Bronchial epithelial cell (primary cell): Measurements from ENCODE around the gene SMYD3. TPM values are rescaled to one million over a fixed set of nuclear protein-coding genes. Genes with fewer than 3 reads are reported as not detected.

Source experiments
- DNase-seq: peaks from one replicate; pipeline ENCODE4 v3.0.0-alpha.2; 2010; ENCODE audit warnings: low read depth
- FAIRE-seq: peaks from 2 replicates; lab custom pipeline; 2011; peaks lifted over from hg19 to GRCh38; lab: Jason Lieb, UNC
- H3K27me3 ChIP-seq: 2 replicates; pipeline ENCODE4 v1.5.1; 2011; ENCODE audit warnings: low read length; ENCODE audit not compliant: control insufficient read depth, insufficient read depth
- H3K36me3 ChIP-seq: 2 replicates; pipeline ENCODE4 v1.5.1; 2011; ENCODE audit warnings: low read length; ENCODE audit not compliant: control insufficient read depth, insufficient read depth
- H3K4me3 ChIP-seq: 2 replicates; pipeline ENCODE4 v1.5.1; 2011; ENCODE audit warnings: mild to moderate bottlenecking, low read depth, low read length, control low read depth
- total RNA-seq: library from RNA; depleted of rRNA; stranded (reverse); fragments of >200 nt; gene quantifications from 2 replicates; pipeline ENCODE4 v1.2.1, GENCODE V29; 2014
- TF ChIP-seq, protein P1 (sequence below): IDR thresholded peaks from 2 replicates; pipeline ENCODE4 v1.5.1; 2011; ENCODE audit warnings: mild to moderate bottlenecking, moderate library complexity, low read length, control low read depth, inconsistent platforms; ENCODE audit not compliant: insufficient read depth, severe bottlenecking

Gene SMYD3
- total RNA-seq, 1 donor from 2014 or later, result 17.4 TPM

DNA sequence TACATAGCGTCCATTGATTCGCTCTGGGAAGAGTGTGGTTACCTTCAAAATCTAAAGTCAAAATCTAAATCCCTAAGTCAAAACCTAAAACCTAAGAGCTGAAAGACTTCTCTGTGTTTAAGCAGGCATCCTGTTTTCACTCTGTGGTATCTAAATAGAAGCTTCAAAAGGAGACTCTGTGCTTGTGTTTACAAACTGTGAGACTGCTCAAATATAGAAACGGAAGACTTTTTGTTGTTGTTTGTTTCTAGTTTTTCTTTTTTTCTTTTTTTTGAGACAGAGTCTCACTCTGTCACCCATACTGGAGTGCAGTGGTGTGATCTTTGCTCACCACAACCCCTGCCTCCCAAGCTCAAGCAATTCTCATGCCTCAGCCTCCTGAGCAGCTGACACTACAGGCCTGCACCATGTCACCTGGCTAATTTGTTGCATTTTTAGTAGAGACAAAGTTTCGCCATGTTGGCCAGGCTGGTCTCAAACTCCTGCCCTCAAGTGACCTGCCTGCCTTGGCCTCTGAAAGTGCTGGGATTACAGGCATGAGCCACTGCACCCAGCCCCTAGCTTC is 425.9 kb downstream of the SMYD3 start:
- Histone ChIP-seq H3K36me3 (no peaks in the 10 kb centered on the region), H3K27me3 (no peaks in the 10 kb centered on the region), H3K4me3 (no peak overlapping the region)
- FAIRE-seq, result no peak
- no peak for DNase-seq
- TF ChIP-seq, protein P1, sequence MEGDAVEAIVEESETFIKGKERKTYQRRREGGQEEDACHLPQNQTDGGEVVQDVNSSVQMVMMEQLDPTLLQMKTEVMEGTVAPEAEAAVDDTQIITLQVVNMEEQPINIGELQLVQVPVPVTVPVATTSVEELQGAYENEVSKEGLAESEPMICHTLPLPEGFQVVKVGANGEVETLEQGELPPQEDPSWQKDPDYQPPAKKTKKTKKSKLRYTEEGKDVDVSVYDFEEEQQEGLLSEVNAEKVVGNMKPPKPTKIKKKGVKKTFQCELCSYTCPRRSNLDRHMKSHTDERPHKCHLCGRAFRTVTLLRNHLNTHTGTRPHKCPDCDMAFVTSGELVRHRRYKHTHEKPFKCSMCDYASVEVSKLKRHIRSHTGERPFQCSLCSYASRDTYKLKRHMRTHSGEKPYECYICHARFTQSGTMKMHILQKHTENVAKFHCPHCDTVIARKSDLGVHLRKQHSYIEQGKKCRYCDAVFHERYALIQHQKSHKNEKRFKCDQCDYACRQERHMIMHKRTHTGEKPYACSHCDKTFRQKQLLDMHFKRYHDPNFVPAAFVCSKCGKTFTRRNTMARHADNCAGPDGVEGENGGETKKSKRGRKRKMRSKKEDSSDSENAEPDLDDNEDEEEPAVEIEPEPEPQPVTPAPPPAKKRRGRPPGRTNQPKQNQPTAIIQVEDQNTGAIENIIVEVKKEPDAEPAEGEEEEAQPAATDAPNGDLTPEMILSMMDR, result no peak

GRCh38 chr1:246080031-246080430 is 427.0 kb downstream of the SMYD3 start:
- TF ChIP-seq, protein P1, result no peak
- Histone ChIP-seq H3K36me3 (no peaks in the 10 kb centered on the region), H3K4me3 (no peak overlapping the region), H3K27me3 (no peaks in the 10 kb centered on the region)
- no peak for FAIRE-seq
- no peak for DNase-seq

- TF ChIP-seq, protein P1, result no peak
- Histone ChIP-seq H3K27me3 (no peaks in the 10 kb centered on the region), H3K4me3 (no peak overlapping the region), H3K36me3 (no peaks in the 10 kb centered on the region)
- DNase-seq, result no peak
- FAIRE-seq, result no peak
Measured at GRCh38 chr1:246078888-246079252, 428.2 kb downstream of the SMYD3 start.

GRCh38 chr1:246078126-246078887 is 428.8 kb downstream of the SMYD3 start:
- H3K4me3 ChIP-seq, result no peak overlapping the region
- no peak for FAIRE-seq
- no peaks in the 10 kb centered on the region for H3K36me3 ChIP-seq
- H3K27me3 ChIP-seq, result no peaks in the 10 kb centered on the region
- no peak for DNase-seq
- TF ChIP-seq, protein P1, result no peak

DNA sequence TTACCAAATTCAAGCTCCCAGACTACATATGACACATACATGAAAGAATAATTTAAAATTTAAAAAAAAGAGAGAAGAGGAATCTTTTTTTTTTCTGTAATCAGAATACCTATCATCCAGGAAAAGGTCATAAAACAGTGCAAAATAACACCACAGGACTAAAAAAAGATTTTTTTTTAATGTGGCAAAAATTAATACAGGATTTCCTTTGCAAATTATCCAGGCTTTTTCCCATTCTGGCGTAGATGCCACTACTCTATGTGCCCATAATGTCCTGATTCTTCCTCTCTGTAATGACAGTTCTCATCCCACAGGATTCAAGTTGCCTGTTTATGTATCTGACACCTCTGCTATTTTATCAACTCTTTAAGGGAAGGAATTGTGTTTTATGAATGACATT is 429.6 kb downstream of the SMYD3 start:
- FAIRE-seq, result no peak

More for the DNA sequence above, 429.6 kb downstream of the SMYD3 start:
- Histone ChIP-seq H3K4me3 (no peak overlapping the region), H3K36me3 (no peaks in the 10 kb centered on the region), H3K27me3 (no peaks in the 10 kb centered on the region)
- no peak for DNase-seq
- TF ChIP-seq, protein P1, result no peak
